Fibroblast of mammary gland (primary cell): ENCODE measurements around the gene NDUFV2.

Experiments used
- DNase-seq: peaks from one replicate; pipeline ENCODE4 v3.0.0-alpha.2; 2010; ENCODE audit warnings: low read depth
- H3K4me3 ChIP-seq: 2 replicates; pipeline ENCODE4 v1.5.1; 2011; ENCODE audit warnings: low read depth, mild to moderate bottlenecking, low read length, moderate library complexity; ENCODE audit not compliant: control insufficient read depth
- TF ChIP-seq, protein P1 (sequence below): conservative IDR thresholded peaks from 2 replicates; pipeline ENCODE4 v1.5.1; 2011; ENCODE audit warnings: low read depth, low read length, inconsistent platforms; ENCODE audit not compliant: control insufficient read depth, insufficient read depth

NDUFV2 gene

GRCh38 chr18:9173770-9174233, 71.3 kb downstream of the NDUFV2 start:
- DNase-seq, result peak; percentile 16
- H3K4me3 ChIP-seq, result no peak overlapping the region

GRCh38 chr18:9174302-9174701, 71.8 kb downstream of the NDUFV2 start:
- TF ChIP-seq, protein P1, sequence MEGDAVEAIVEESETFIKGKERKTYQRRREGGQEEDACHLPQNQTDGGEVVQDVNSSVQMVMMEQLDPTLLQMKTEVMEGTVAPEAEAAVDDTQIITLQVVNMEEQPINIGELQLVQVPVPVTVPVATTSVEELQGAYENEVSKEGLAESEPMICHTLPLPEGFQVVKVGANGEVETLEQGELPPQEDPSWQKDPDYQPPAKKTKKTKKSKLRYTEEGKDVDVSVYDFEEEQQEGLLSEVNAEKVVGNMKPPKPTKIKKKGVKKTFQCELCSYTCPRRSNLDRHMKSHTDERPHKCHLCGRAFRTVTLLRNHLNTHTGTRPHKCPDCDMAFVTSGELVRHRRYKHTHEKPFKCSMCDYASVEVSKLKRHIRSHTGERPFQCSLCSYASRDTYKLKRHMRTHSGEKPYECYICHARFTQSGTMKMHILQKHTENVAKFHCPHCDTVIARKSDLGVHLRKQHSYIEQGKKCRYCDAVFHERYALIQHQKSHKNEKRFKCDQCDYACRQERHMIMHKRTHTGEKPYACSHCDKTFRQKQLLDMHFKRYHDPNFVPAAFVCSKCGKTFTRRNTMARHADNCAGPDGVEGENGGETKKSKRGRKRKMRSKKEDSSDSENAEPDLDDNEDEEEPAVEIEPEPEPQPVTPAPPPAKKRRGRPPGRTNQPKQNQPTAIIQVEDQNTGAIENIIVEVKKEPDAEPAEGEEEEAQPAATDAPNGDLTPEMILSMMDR, result no peak
- DNase-seq, result no peak
- no peak overlapping the region for H3K4me3 ChIP-seq

More at GRCh38 chr18:9173770-9174233, 71.3 kb downstream of the NDUFV2 start:
- TF ChIP-seq, protein P1, result no peak

- TF ChIP-seq, protein P1, result no peak
- no peak overlapping the region for H3K4me3 ChIP-seq
- no peak for DNase-seq
These were observed 72.6 kb downstream of the NDUFV2 start for GRCh38 chr18:9175115-9175514.

- H3K4me3 ChIP-seq, result no peak overlapping the region
- TF ChIP-seq, protein P1, result no peak
- DNase-seq, result no peak
These were observed 74.5 kb downstream of the NDUFV2 start for GRCh38 chr18:9177031-9177430.

GRCh38 chr18:9177466-9177865, 75.0 kb downstream of the NDUFV2 start:
- TF ChIP-seq, protein P1, result no peak
- no peak for DNase-seq
- no peak overlapping the region for H3K4me3 ChIP-seq

- no peak overlapping the region for H3K4me3 ChIP-seq
- TF ChIP-seq, protein P1, result no peak
- DNase-seq, result no peak
These were observed 76.1 kb downstream of the NDUFV2 start for GRCh38 chr18:9178557-9178956.

DNA sequence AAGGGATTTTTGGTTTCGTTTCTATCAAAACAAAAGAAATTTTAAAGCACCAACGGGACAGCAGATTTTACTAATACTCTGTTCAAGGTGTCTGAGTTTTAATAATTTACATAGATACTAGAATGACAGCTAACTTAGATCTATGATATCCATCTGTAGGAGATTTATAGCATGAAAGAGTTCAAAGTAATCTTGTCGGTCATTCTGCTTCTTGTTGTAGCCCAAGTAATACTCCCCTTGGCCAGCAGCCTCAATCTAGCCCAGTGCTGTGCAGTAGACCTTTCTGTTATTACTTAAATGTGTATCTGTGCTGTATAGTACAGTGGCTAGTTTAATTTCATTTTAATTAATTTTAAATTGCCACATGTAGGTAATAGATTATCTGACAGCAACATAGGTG, 78.8 kb downstream of the NDUFV2 start:
- TF ChIP-seq, protein P1, result no peak
- DNase-seq, result no peak
- no peak overlapping the region for H3K4me3 ChIP-seq
